Keratinocyte (primary cell): ENCODE data around the gene KIF16B. TPM values are rescaled to one million over a fixed set of nuclear protein-coding genes. Genes with fewer than 3 reads are reported as not detected.

ENCODE experiments used
- DNase-seq: peaks from one replicate; pipeline ENCODE4 v3.0.0-alpha.2; 2011; ENCODE audit warnings: low read depth, missing footprints, low spot score
- FAIRE-seq: peaks from 2 replicates; lab custom pipeline; 2011; peaks lifted over from hg19 to GRCh38; lab: Jason Lieb, UNC
- H2AFZ ChIP-seq: 2 replicates; pipeline ENCODE4 v1.6.0; 2012; ENCODE audit warnings: low read length, control low read depth, inconsistent platforms; ENCODE audit not compliant: control insufficient read depth
- H3K27ac ChIP-seq: 2 replicates; pipeline ENCODE4 v1.5.1; 2011; ENCODE audit warnings: low read length; ENCODE audit not compliant: control insufficient read depth, insufficient read depth
- H3K27me3 ChIP-seq: 3 replicates; pipeline ENCODE4 v1.6.0; 2011; ENCODE audit warnings: low read length; ENCODE audit not compliant: control insufficient read depth, insufficient read depth; ENCODE audit errors: extremely low read depth
- H3K36me3 ChIP-seq, 2 experiments: 2 replicates in 1 of 2; 3 replicates in 1 of 2; pipeline ENCODE4 v1.5.1; 2011; ENCODE audit warnings: low read length in 2 of 2, mild to moderate bottlenecking in 1 of 2; ENCODE audit not compliant: control insufficient read depth in 2 of 2, insufficient read depth in 2 of 2; ENCODE audit errors: extremely low read depth in 1 of 2
- H3K4me1 ChIP-seq: 3 replicates; pipeline ENCODE4 v1.5.1; 2011; ENCODE audit warnings: low read length; ENCODE audit not compliant: control insufficient read depth, insufficient read depth; ENCODE audit errors: extremely low read depth
- H3K4me2 ChIP-seq: 3 replicates; pipeline ENCODE4 v1.6.0; 2011; ENCODE audit warnings: low read depth, low read length; ENCODE audit not compliant: control insufficient read depth, insufficient read depth; ENCODE audit errors: extremely low read depth
- H3K4me3 ChIP-seq, 3 experiments: fragments of 200-600 bp in 1 of 3; sonication (generic) in 1 of 3; 2 replicates in 2 of 3; 3 replicates in 1 of 3; pipeline ENCODE4 v1.5.1; 2011 to 2016; ENCODE audit warnings: low read length in 3 of 3, mild to moderate bottlenecking in 3 of 3, control low read depth in 2 of 3, inconsistent platforms in 1 of 3, low read depth in 1 of 3, mixed read lengths in 1 of 3, mixed run types in 1 of 3, moderate library complexity in 1 of 3; ENCODE audit not compliant: control insufficient read depth in 2 of 3, insufficient read depth in 2 of 3; ENCODE audit errors: extremely low read depth in 1 of 3
- H3K79me2 ChIP-seq: 2 replicates; pipeline ENCODE4 v1.6.0; 2012; ENCODE audit warnings: low read length; ENCODE audit not compliant: control insufficient read depth, insufficient read depth
- H3K9ac ChIP-seq: 3 replicates; pipeline ENCODE4 v1.6.0; 2011; ENCODE audit warnings: low read length; ENCODE audit not compliant: control insufficient read depth, insufficient read depth; ENCODE audit errors: extremely low read depth
- H3K9me1 ChIP-seq: 3 replicates; pipeline ENCODE4 v1.6.0; 2011; ENCODE audit warnings: low read length; ENCODE audit not compliant: control insufficient read depth, insufficient read depth; ENCODE audit errors: extremely low read depth
- H3K9me3 ChIP-seq: 2 replicates; pipeline ENCODE4 v1.5.1; 2012; ENCODE audit warnings: low read depth, low read length; ENCODE audit not compliant: control insufficient read depth
- H4K20me1 ChIP-seq: 3 replicates; pipeline ENCODE4 v1.6.0; 2011; ENCODE audit warnings: low read length; ENCODE audit not compliant: control insufficient read depth, insufficient read depth; ENCODE audit errors: extremely low read depth
- CTCF ChIP-seq, 3 experiments: IDR thresholded peaks in 1 of 3; conservative IDR thresholded peaks in 1 of 3; optimal IDR thresholded peaks in 1 of 3; 2 replicates in 2 of 3; 3 replicates in 1 of 3; pipeline versions ENCODE3 to v1.5.1; 2011; ENCODE audit warnings: low read length in 3 of 3, mild to moderate bottlenecking in 3 of 3, moderate library complexity in 2 of 3, control low read depth in 1 of 3, inconsistent platforms in 1 of 3; ENCODE audit not compliant: insufficient read depth in 2 of 3; ENCODE audit errors: extremely low read depth in 1 of 3
- EZH2 ChIP-seq: IDR thresholded peaks from one replicate; pipeline ENCODE4 v1.6.1; 2012; ENCODE audit warnings: inconsistent platforms, mild to moderate bottlenecking, low read length, moderate library complexity
- dilution Hi-C: fragments of 300-500 bp; cut with MboI; formaldehyde crosslinking; loops from one replicate; pipeline ENCODE4 v1.7.0; 2020; ENCODE audit warnings: low sequenced_read_pairs; ENCODE audit not compliant: extremely low pct_ligation_motif_present
- polyA plus RNA-seq, 5 experiments: library from polyadenylated mRNA; depleted of rRNA in 3 of 5; stranded (reverse) in 3 of 5; stranded (forward) in 1 of 5; unstranded in 1 of 5; fragments of >200 nt; gene quantifications; 1 replicate in 1 of 5; 2 replicates in 3 of 5; 3 replicates in 1 of 5; pipeline versions ENCODE4 v1.2.1 to v1.2.3, GENCODE V29; 2011 to 2012; ENCODE audit warnings: missing spikeins in 2 of 5, low read depth in 1 of 5, low replicate concordance in 1 of 5

The KIF16B gene
- polyA plus RNA-seq, 1 donor (not counting 4 experiments of a cell fraction or from before 2014, with no cell fraction given) = 16.1 TPM

- Histone ChIP-seq H3K9me1 (no peaks in the 10 kb centered on the region), H2AFZ (no peak overlapping the region), H3K4me1 (no peaks in the 10 kb centered on the region), H3K4me2 (no peak overlapping the region), H3K36me3 (peaks cover 5 to 7% of the 10 kb centered on the region in 2 experiments), H3K4me3 (no peak overlapping the region), H3K79me2 (no peaks in the 10 kb centered on the region), H3K9me3 (no peaks in the 10 kb centered on the region), H3K9ac (no peak overlapping the region), H3K27ac (no peak overlapping the region), H3K27me3 (no peaks in the 10 kb centered on the region), H4K20me1 (no peaks in the 10 kb centered on the region)
- no peak for FAIRE-seq
- no peak for TF ChIP-seq EZH2
- no peak for TF ChIP-seq CTCF (optimal IDR thresholded peaks at IDR 0.05 in 1 of 3, IDR thresholded peaks at IDR 0.05 in 1 of 3, conservative IDR thresholded peaks at IDR 0.05 in 1 of 3; ENCODE audit: extremely low read depth in 1 of 3, insufficient read depth in 2 of 3, low read length in 3 of 3)
- DNase-seq = no peak
- dilution Hi-C loops = no loop called here
These were observed 184.5 kb downstream of the KIF16B start for GRCh38 chr20:16388731-16389130.

GRCh38 chr20:16387666-16388065 is 185.6 kb downstream of the KIF16B start:
- Histone ChIP-seq H3K79me2 (no peaks in the 10 kb centered on the region), H4K20me1 (no peaks in the 10 kb centered on the region), H3K4me1 (no peaks in the 10 kb centered on the region), H3K27me3 (no peaks in the 10 kb centered on the region), H3K4me3 (no peak overlapping the region), H3K36me3 (peaks cover 5 to 7% of the 10 kb centered on the region in 2 experiments), H3K9ac (no peak overlapping the region), H3K4me2 (no peak overlapping the region), H3K27ac (no peak overlapping the region), H3K9me1 (no peaks in the 10 kb centered on the region), H2AFZ (no peak overlapping the region), H3K9me3 (no peaks in the 10 kb centered on the region)
- no peak for FAIRE-seq
- DNase-seq = no peak
- TF ChIP-seq CTCF (optimal IDR thresholded peaks at IDR 0.05 in 1 of 3, IDR thresholded peaks at IDR 0.05 in 1 of 3, conservative IDR thresholded peaks at IDR 0.05 in 1 of 3; ENCODE audit: extremely low read depth in 1 of 3, insufficient read depth in 2 of 3, low read length in 3 of 3) = no peak
- TF ChIP-seq EZH2 = no peak
- dilution Hi-C loops = no loop called here
